Stromal cell of bone marrow (primary cell): ENCODE results near the gene SLC35E1.
"Not testable (repeated sequence)": the region's sequence is repeated elsewhere in the genome, so short reads cannot be mapped to it uniquely, and the experiment has no call there.

Source experiments
- DNase-seq: peaks from one replicate; pipeline ENCODE4 v3.0.0-alpha.2; 2012; ENCODE audit warnings: low read depth

The SLC35E1 gene

GRCh38 chr19:16581145-16581970, 9.1 kb upstream of the SLC35E1 start:
- no peak for DNase-seq

- no peak for DNase-seq
Measured at GRCh38 chr19:16579381-16579780, 7.2 kb upstream of the SLC35E1 start.

GRCh38 chr19:16577531-16577985, 5.3 kb upstream of the SLC35E1 start:
- DNase-seq: no peak

DNA sequence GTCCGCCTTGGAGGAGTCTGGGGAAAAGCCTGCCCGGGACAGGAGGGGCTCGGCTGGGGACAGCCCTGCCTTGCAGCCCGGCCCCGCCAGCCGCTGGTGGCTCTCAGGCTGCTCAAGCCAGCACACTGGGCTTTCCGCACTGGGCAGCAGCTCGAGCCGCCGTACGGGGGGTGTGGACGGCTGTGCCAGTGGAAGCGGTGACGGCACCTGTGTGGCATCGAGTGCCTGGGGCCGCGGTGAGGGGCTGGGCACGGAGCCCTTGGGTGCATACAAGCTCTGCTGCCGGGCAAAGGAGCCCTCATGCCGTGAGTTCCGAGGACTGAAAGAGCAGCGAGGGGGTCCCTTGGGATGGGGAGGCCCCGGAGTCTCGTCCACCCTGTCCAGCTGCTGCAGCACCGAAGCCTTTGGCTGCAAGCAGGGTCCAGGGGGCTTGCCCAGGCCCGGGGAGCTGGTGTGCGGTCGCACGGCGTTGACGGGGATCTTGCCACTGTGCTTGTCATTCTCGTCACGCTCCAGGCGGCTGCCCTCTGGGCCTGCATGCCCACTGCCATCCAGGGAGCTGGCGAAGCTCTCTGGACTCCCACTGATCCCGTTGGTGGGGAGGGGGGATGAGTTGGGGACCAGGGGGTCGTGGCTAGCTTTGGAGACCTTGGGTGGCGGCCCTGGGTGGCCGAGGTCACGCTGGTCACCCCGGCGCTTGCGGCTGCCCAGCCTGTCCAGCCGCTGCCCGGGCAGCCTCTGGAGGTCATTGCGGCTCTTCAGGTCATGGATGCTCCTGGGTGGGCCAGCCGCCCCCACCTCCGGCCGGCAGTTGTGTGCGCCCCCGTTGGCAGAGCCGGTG, 4.7 kb upstream of the SLC35E1 start:
- DNase-seq: no peak

- DNase-seq: no peak
Measured at GRCh38 chr19:16575861-16576689, 3.9 kb upstream of the SLC35E1 start.

- DNase-seq: no peak
Measured at GRCh38 chr19:16575282-16575681, 3.1 kb upstream of the SLC35E1 start.

GRCh38 chr19:16573925-16574324, 1.7 kb upstream of the SLC35E1 start:
- DNase-seq: no peak

GRCh38 chr19:16573296-16573695, 1.1 kb upstream of the SLC35E1 start:
- DNase-seq: no peak

DNA sequence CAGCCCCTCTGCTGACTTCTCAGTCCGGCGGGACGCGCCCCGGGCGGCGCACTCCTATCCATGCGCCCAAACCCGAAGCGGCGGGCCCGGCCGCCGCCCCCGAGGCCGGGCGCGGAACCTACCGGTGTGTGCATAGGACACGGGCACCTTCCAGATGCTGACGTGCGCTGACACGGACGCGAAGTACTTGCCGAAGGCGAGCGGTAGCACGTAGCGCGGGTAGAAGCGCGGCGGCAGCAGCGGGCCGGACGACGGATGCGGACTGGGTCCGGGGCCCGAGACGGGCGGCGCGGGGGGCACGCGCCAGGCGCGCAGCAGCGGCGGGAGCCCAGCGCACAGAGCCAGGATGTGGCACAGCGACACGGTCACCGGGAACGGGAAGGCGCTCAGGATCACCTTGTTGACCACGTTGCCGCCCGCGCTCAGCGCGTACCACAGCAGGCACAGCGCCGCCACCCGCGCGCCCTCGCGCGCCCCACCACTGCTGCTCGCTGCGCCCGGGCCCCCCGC, 338 bp downstream of the SLC35E1 start:
- no peak for DNase-seq

DNA sequence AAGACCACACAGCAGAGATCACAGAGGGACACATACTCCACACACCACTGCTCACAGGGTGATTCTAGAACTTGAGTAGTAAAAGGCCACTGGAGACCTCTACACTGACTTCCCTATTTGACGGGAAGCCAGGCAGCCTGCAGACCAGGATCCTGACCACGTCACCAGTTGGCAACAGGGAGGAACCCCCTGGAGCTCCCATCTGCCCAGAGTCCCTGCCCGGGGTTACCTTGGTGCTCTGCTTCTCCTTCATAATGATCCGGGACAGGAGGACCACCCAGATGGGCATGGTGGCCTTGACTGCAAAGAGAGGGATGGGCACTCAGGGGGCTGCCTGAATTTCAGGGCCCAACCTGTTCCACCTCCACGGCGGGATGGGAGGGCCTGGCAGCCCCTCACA, 932 bp downstream of the SLC35E1 start:
- no peak for DNase-seq

DNA sequence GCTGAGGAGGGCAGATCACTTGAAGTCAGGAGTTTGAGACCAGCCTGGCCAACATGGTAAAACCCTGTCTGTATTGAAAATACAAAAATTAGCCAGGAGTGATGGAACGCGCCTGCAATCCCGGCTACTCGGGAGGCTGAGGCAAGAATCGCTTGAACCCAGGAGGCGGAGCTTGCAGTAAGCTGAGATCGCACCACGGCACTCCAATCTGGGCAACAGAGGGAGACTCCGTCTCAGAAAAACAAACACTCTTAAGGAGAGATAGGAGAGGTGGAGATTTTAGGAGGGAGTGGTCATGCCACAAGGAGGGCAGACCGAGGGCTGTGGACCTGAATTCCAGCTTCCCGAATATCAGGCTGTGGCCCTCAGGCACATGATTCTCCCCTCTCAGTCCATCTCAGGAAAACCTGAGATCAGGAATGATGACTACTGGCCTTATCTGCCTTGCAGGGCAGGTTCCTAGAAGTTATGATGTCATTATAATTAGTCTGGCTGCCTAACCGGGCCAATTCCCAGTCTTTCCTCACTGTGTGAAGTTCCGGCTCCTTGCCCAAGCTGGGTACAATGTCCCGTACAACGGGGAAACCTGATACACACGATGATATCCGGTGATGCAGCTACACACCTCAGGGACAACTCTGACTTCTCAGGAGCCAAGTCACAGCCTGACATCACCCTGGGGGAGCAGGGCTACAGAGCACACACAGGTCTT, 2.5 kb downstream of the SLC35E1 start:
- DNase-seq: no peak

GRCh38 chr19:16566702-16567101, 5.5 kb downstream of the SLC35E1 start:
- no peak for DNase-seq

GRCh38 chr19:16566161-16566560, 6.1 kb downstream of the SLC35E1 start:
- DNase-seq: no peak

DNA sequence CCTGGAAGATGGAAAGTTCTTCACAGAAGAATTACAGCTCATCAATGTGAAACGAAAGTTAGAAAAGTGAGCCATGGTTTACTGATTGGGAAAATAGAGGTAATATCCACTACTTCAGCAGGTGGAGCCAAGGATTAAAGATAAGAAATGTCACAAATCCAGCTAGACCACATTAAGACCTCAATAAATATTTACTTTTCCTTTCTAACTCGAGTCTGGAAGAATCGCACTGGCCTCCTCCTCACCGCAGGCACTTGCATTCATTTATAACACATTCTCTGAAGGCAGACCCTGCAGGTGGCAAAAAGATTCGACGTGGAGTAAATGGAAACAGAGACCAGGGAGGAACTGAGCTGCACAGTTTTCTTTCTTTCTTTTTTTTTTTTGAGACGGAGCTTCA, 7.4 kb downstream of the SLC35E1 start:
- DNase-seq: no peak

DNA sequence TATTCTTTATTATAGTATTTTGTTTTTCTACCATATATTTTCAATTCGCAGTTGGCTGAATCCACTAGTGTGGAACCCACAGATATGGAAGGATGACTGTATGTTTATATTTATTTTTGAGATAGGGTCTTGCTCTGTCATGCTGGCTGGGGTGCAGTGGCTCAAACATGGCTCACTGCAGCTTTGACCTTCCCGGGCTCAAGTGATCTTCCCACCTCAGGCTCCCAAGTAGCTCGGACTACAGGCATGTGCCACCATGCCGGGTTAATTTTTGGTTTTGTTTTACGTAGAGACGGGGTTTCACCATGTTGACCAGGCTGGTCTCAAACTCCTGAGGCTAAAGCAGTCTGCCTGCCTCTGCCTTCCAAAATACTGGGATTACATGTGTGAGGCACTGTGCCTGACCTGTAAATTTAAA, 9.6 kb downstream of the SLC35E1 start:
- DNase-seq: no peak

- DNase-seq: no peak
Measured at GRCh38 chr19:16561382-16561781, 10.8 kb downstream of the SLC35E1 start.

GRCh38 chr19:16559780-16560276, 12.4 kb downstream of the SLC35E1 start:
- DNase-seq: no peak

- DNase-seq: no peak
Measured at GRCh38 chr19:16554776-16555175, 17.4 kb downstream of the SLC35E1 start.

DNA sequence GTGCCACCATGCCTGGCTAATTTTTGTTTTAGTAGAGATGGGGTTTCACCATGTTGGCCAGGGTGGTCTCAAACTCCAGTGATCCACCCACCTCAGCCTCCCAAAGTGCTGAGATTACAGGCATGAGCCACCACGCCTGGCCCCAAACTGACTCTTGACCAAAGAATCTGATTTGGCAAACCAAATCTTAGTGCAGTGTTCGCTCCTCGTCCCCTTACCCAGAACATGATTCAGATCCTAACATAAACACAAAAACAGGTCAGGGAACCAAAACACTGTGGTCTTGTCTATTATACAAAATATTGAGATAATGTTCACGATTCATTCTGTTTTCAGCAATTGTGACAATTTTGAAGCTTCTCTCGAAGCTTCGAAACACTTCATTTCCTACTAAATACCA, 20.3 kb downstream of the SLC35E1 start:
- not testable (repeated sequence) for DNase-seq

GRCh38 chr19:16548956-16549355, 23.3 kb downstream of the SLC35E1 start:
- DNase-seq: no peak
